GM13976 (cell line): ENCODE data around the gene TTLL5.
A peak's percentile ranks its signal among the peaks of the same experiment; 100 is the strongest.

Source experiments
- DNase-seq: peaks from one replicate; pipeline ENCODE4 v3.0.0; 2012; ENCODE audit warnings: low spot score
- CTCF ChIP-seq: IDR thresholded peaks from 2 replicates; pipeline ENCODE4 v1.5.1; 2012; ENCODE audit warnings: borderline replicate concordance, mild to moderate bottlenecking; ENCODE audit not compliant: insufficient read depth; ENCODE audit errors: extremely low read depth, missing control alignments, control extremely low read depth
- in situ Hi-C: fragments of 300-500 bp; cut with MboI; formaldehyde crosslinking; loops from one replicate; pipeline ENCODE4 v1.12.0; 2022; ENCODE audit warnings: low sequenced_read_pairs, mixed read lengths, inconsistent platforms; ENCODE audit not compliant: unreplicated experiment

Gene TTLL5

GRCh38 chr14:75981426-75982265 lies 320.6 kb downstream of the TTLL5 start, which contains the start of gene TGFB3:
TSS of gene TGFB3 (minus strand) at chr14:75981995. CDS start at chr14:75980893, 1,102 bp downstream.
- peak; percentile 89 for DNase-seq
- no peak for TF ChIP-seq CTCF

GRCh38 chr14:75982266-75983018 lies 321.4 kb downstream of the TTLL5 start:
- peak; percentile 86 for DNase-seq
- TF ChIP-seq CTCF, result peak; percentile 84
- in situ Hi-C loops, result loop anchor here (10.0 kb wide), 1 partner anchor 268 kb away; no protein-coding TSS in a partner anchor

More at GRCh38 chr14:75981426-75982265, 320.6 kb downstream of the TTLL5 start, which contains the start of gene TGFB3:
- in situ Hi-C loops, result loop anchor here (10.0 kb wide), 1 partner anchor 267 kb away; no protein-coding TSS in a partner anchor

GRCh38 chr14:75983019-75983358 lies 321.9 kb downstream of the TTLL5 start:
- no peak for DNase-seq
- no peak for TF ChIP-seq CTCF
- in situ Hi-C loops, result loop anchor here (10.0 kb wide), 1 partner anchor 268 kb away; no protein-coding TSS in a partner anchor

- no peak for TF ChIP-seq CTCF
- no peak for DNase-seq
- in situ Hi-C loops, result loop anchor here (10.0 kb wide), 1 partner anchor 270 kb away; no protein-coding TSS in a partner anchor
Measured at GRCh38 chr14:75984674-75985073, 323.6 kb downstream of the TTLL5 start.

GRCh38 chr14:75985618-75986438 lies 324.8 kb downstream of the TTLL5 start, which contains the start of gene IFT43:
TSS of gene IFT43 (plus strand) at chr14:75985763. CDS start at chr14:75985787, 24 bp downstream.
- DNase-seq, result peak; percentile 92
- no peak for TF ChIP-seq CTCF
- in situ Hi-C loops, result loop anchor here (10.0 kb wide), 1 partner anchor 271 kb away; no protein-coding TSS in a partner anchor
